Erythroblast (primary cell): Measurements from ENCODE around the gene TIMM8B.

Source experiments
- GATA1 ChIP-seq: IDR thresholded peaks from 2 replicates; pipeline ENCODE4 v1.6.1; 2011; ENCODE audit warnings: low read depth, mild to moderate bottlenecking, control low read depth, low read length, moderate library complexity
- POLR2A ChIP-seq: IDR thresholded peaks from 2 replicates; pipeline ENCODE4 v1.6.1; 2011; ENCODE audit warnings: mild to moderate bottlenecking, low read length

DNA sequence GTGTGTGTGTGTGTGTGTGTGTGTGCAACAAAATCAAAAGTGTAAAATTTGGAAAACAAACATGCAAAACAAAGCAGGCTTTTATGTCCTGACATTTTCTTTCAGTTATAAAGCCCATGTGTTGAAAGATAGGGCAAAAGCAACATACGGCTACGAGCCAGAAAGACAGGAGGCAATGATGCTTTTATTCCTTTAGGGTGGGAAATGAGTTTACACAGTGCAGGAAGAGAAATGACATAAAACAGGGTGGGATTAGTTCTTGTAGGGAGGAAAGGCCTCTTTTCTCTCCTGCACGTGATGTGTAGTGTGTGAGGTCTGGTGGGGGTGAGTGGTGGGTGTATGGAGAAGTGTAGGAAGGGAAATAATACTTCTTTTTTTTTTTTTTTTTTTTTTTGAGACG, 47.9 kb upstream of the TIMM8B start:
- no peak for TF ChIP-seq POLR2A
- no peak for TF ChIP-seq GATA1
